HG02981 (cell line): Measurements from ENCODE around the gene TMED5.

Experiments used
- ATAC-seq: cut with Tn5 transposase; IDR thresholded peaks from one replicate; pipeline ENCODE4 v1.9.1; 2021; ENCODE audit warnings: mild to moderate bottlenecking, moderate library complexity; ENCODE audit not compliant: unreplicated experiment

The TMED5 gene

GRCh38 chr1:93124556-93125355 lies 55.5 kb downstream of the TMED5 start:
- no peak for ATAC-seq

GRCh38 chr1:93123201-93123783 lies 56.9 kb downstream of the TMED5 start:
- ATAC-seq = no peak

GRCh38 chr1:93120614-93121013 lies 59.6 kb downstream of the TMED5 start:
- no peak for ATAC-seq

GRCh38 chr1:93114391-93114790 lies 65.8 kb downstream of the TMED5 start:
- ATAC-seq = no peak

- ATAC-seq = no peak
Observed at GRCh38 chr1:93113127-93113526, 67.1 kb downstream of the TMED5 start.

GRCh38 chr1:93111561-93111960 lies 68.7 kb downstream of the TMED5 start:
- no peak for ATAC-seq

- no peak for ATAC-seq
Observed at GRCh38 chr1:93111065-93111464, 69.1 kb downstream of the TMED5 start.

- no peak for ATAC-seq
Observed at GRCh38 chr1:93109578-93109977, 70.6 kb downstream of the TMED5 start.

- ATAC-seq = no peak
Observed at GRCh38 chr1:93108335-93108734, 71.9 kb downstream of the TMED5 start.

- no peak for ATAC-seq
Observed at GRCh38 chr1:93107395-93107794, 72.8 kb downstream of the TMED5 start.

- ATAC-seq = no peak
Observed at GRCh38 chr1:93106226-93106625, 74.0 kb downstream of the TMED5 start.

- no peak for ATAC-seq
Observed at GRCh38 chr1:93102142-93102541, 78.1 kb downstream of the TMED5 start.
